OCI-LY3 (cell line): ENCODE results near the gene CIAO3.

Experiments
- H2AFZ ChIP-seq: fragments of 200-600, 300-600 bp; shearing (Covaris generic); 2 replicates; pipeline ENCODE4 v1.6.0; 2014; ENCODE audit warnings: antibody characterized with exemption, low read depth, low read length
- H3K27ac ChIP-seq: fragments of 200-600, 300-600 bp; sonication (generic); 2 replicates; pipeline ENCODE4 v1.5.1; 2014; ENCODE audit warnings: mild to moderate bottlenecking, low read length, moderate library complexity, mixed read lengths
- H3K27me3 ChIP-seq: fragments of 200-600, 300-600 bp; sonication (generic); 2 replicates; pipeline ENCODE4 v1.6.1; 2014; ENCODE audit warnings: low read depth, low read length, mixed read lengths
- H3K36me3 ChIP-seq: fragments of 200-600, 300-600 bp; sonication (generic); replicated peaks from 2 replicates; pipeline ENCODE3; 2014; ENCODE audit warnings: low read depth, low read length, mixed read lengths
- H3K4me1 ChIP-seq: fragments of 300-600, 200-600 bp; sonication (generic); 2 replicates; pipeline ENCODE4 v1.6.1; 2014; ENCODE audit warnings: low read length, mixed read lengths
- H3K4me2 ChIP-seq: fragments of 200-600, 300-600 bp; sonication (generic); 2 replicates; pipeline ENCODE4 v1.6.1; 2014; ENCODE audit warnings: low read length, mixed read lengths
- H3K4me3 ChIP-seq: fragments of 300-600, 200-600 bp; sonication (generic); 2 replicates; pipeline ENCODE4 v1.5.1; 2014; ENCODE audit warnings: antibody characterized with exemption, mild to moderate bottlenecking, low read length, moderate library complexity
- H3K79me2 ChIP-seq: fragments of 300-600, 200-600 bp; shearing (Covaris generic); 2 replicates; pipeline ENCODE4 v1.6.1; 2014; ENCODE audit warnings: mild to moderate bottlenecking, low read length, mixed read lengths
- H3K9ac ChIP-seq: fragments of 300-600, 200-600 bp; shearing (Covaris generic); 2 replicates; pipeline ENCODE4 v1.6.0; 2014; ENCODE audit warnings: mild to moderate bottlenecking, low read length, moderate library complexity
- H3K9me3 ChIP-seq: fragments of 200-600, 300-600 bp; shearing (Covaris generic); 2 replicates; pipeline ENCODE4 v1.6.1; 2014; ENCODE audit warnings: low read length, mixed read lengths; ENCODE audit not compliant: insufficient read depth
- H4K20me1 ChIP-seq: fragments of 200-600, 300-600 bp; sonication (generic); 2 replicates; pipeline ENCODE4 v1.6.1; 2016; ENCODE audit warnings: low read length, mixed read lengths; ENCODE audit not compliant: insufficient read depth
- CTCF ChIP-seq: fragments of 200-600, 300-600 bp; sonication (generic); IDR thresholded peaks from 2 replicates; pipeline ENCODE4 v1.5.1; 2014; ENCODE audit warnings: antibody characterized with exemption, low read length, low read depth
- EZH2phosphoT487 ChIP-seq: fragments of 200-600 bp; shearing (Covaris generic); IDR thresholded peaks from 2 replicates; pipeline ENCODE4 v1.6.1; 2018; ENCODE audit warnings: antibody characterized with exemption, mixed run types, low read depth

Gene CIAO3

GRCh38 chr16:710500-711075 is 30.2 kb downstream of the CIAO3 start:
- Histone ChIP-seq H2AFZ (no peak overlapping the region), H3K27ac (no peak overlapping the region), H3K36me3 (no peaks in the 10 kb centered on the region), H3K4me2 (no peak overlapping the region), H4K20me1 (no peaks in the 10 kb centered on the region), H3K4me1 (no peaks in the 10 kb centered on the region; the same call in 1 of the 2 replicates), H3K9ac (no peak overlapping the region), H3K27me3 (peaks cover 18% of the 10 kb centered on the region), H3K9me3 (no peaks in the 10 kb centered on the region), H3K79me2 (no peaks in the 10 kb centered on the region), H3K4me3 (no peak overlapping the region)
- no peak for TF ChIP-seq CTCF
- TF ChIP-seq EZH2phosphoT487 = no peak

- Histone ChIP-seq H3K27ac (no peak overlapping the region), H3K27me3 (peaks cover 18% of the 10 kb centered on the region), H3K4me3 (no peak overlapping the region), H3K36me3 (no peaks in the 10 kb centered on the region), H3K4me1 (no peaks in the 10 kb centered on the region; the same call in 1 of the 2 replicates), H3K9ac (no peak overlapping the region), H3K79me2 (no peaks in the 10 kb centered on the region), H4K20me1 (no peaks in the 10 kb centered on the region), H2AFZ (no peak overlapping the region), H3K9me3 (no peaks in the 10 kb centered on the region), H3K4me2 (no peak overlapping the region)
- no peak for TF ChIP-seq EZH2phosphoT487
- no peak for TF ChIP-seq CTCF
Measured at GRCh38 chr16:709566-710499, 31.0 kb downstream of the CIAO3 start.

- Histone ChIP-seq H3K27ac (no peak overlapping the region), H3K4me1 (no peaks in the 10 kb centered on the region; the same call in 1 of the 2 replicates), H3K27me3 (peaks cover 18% of the 10 kb centered on the region)
Measured at GRCh38 chr16:708959-709358, 31.8 kb downstream of the CIAO3 start.

More at GRCh38 chr16:708959-709358, 31.8 kb downstream of the CIAO3 start:
- H3K9me3 ChIP-seq = no peaks in the 10 kb centered on the region
- H3K36me3 ChIP-seq = no peaks in the 10 kb centered on the region
- no peak overlapping the region for H2AFZ ChIP-seq
- no peak overlapping the region for H3K4me2 ChIP-seq
- H3K4me3 ChIP-seq = no peak overlapping the region
- no peak overlapping the region for H3K9ac ChIP-seq
- TF ChIP-seq CTCF (no peak), EZH2phosphoT487 (no peak)
- H3K79me2 ChIP-seq = no peaks in the 10 kb centered on the region
- no peaks in the 10 kb centered on the region for H4K20me1 ChIP-seq
